SH-SY5Y (cell line): ENCODE measurements around the gene KIF2C.

ENCODE experiments used
- GATA2 ChIP-seq: IDR thresholded peaks from 2 replicates; pipeline ENCODE4 v1.6.1; 2011; ENCODE audit warnings: mild to moderate bottlenecking, low read depth, low read length
- GATA3 ChIP-seq: IDR thresholded peaks from 2 replicates; pipeline ENCODE4 v1.6.1; 2011; ENCODE audit warnings: low read depth, mild to moderate bottlenecking, low read length, moderate library complexity

KIF2C gene

GRCh38 chr1:44730741-44731512, 8.7 kb upstream of the KIF2C start, which contains the start of gene RNU5D-1:
Gene RNU5D-1 (minus strand): TSS chr1:44731170.
- no peak for TF ChIP-seq GATA3
- no peak for TF ChIP-seq GATA2

DNA sequence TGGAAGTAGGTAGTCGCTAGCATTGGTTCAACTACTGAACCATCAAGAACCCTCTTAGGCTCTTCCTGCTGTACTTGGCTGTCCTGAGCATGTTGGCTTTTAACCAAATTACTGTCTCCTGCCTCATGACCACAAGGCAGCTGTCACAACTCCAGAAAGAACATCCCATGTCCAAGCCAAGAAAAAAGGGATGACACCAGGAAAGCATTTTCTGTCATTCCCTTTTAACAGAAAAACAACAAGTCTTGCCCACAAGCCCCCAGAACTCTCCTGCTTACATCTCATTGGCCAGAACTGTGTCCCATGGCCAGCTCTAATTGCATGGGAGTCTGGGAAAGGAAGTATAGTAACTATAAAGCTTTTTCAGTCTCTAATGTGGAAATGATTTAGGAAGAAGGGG, 6.3 kb upstream of the KIF2C start:
- no peak for TF ChIP-seq GATA2

DNA sequence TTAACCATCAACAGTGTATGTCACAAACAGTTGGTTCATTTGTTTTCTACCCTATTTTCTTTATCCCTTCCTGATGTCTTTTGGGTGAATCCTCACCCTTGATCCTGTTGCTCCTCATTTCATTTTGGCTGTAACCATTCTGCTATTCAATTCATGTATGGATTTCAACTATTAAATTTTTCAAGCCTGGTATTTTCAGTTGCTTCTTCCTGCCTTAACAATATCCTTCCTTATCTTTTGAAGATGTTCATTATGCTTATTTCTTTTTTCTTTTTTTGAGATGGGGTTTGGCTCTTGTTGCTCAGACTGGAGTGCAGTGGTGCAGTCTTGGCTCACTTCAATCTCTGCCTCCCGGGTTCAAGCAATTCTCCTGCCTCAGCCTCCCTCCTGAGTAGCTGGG, 5.9 kb upstream of the KIF2C start:
- no peak for TF ChIP-seq GATA2
- TF ChIP-seq GATA3: no peak

GRCh38 chr1:44735992-44736391, 3.6 kb upstream of the KIF2C start:
- TF ChIP-seq GATA2 (no peak), GATA3 (no peak)

DNA sequence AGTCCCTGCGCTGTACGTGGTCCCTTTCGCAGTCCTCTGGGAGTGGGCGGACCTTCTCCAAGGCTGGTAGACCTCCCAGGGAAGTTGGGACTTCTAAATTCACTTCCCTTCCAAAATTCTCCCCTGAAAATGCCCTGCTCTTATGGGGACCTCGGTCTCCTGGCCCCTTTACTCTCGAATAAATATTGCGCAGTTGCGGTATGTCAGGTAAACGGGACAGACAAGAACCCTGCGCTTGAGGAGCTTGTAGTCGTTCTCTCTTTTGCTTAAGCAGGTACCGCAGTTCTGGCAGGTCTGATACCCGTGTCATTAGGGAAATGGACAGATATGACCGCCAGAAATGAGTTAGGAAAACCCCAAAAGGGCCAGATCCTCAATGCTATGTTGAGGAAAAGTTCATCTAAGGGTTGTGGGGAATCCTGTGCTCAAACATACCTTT, 561 bp downstream of the KIF2C start:
- TF ChIP-seq GATA2: no peak
- no peak for TF ChIP-seq GATA3

DNA sequence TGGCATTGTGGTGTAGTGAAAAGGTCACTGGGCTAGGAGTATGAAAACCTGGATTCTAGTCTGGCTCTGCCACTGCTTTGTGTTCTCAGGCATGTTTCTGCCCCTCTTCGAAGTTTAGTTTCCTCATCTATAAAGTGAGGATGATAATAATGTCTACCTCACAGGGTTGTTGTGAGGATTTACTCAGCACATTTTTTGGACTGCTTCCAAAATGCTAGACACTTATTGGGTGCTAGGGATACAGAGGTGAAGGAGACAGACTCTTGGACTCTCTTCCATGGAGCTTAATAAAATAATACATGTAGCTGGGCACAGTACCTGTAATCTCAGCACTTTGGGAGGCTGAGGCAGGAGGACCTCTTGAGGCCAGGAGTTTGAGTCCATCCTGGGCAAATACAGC, 3.6 kb downstream of the KIF2C start:
- TF ChIP-seq GATA2: no peak
- TF ChIP-seq GATA3: no peak

- TF ChIP-seq GATA2 (no peak), GATA3 (no peak)
These were observed 8.2 kb downstream of the KIF2C start for GRCh38 chr1:44747878-44748277.

DNA sequence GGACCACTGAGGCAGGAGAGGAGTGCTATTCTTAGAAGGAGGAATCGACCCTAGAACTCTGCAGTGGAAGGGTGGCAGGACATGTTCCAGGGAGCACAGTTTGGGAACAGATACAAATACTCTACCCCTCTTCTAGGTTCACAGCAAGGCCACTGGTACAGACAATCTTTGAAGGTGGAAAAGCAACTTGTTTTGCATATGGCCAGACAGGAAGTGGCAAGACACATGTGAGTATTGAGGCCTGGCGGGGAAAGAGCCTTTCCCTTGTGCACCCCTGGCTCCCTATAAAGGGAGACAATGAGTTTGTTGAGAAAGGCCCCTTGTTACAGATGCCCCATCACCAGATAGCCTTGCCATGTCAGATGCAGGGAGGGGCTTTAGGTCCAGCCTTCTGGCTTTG, 17.8 kb downstream of the KIF2C start:
- TF ChIP-seq GATA2 (no peak), GATA3 (no peak)

DNA sequence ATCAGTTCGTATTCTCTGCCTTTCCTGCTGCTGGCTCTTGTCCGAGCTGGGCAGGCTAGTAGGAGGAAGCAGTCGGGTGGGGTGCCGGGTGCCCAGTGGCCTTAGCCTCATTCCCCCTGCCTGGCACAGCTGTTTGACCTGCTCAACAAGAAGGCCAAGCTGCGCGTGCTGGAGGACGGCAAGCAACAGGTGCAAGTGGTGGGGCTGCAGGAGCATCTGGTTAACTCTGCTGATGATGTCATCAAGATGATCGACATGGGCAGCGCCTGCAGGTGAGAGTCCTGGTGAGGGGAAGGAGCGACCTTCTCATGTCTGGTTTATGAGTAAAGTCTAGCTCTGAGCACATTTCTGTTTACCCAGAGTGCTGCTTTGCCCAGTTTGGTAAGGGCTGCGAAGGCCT, 19.4 kb downstream of the KIF2C start:
- TF ChIP-seq GATA3 (no peak), GATA2 (no peak)

GRCh38 chr1:44760876-44761275, 21.2 kb downstream of the KIF2C start:
- no peak for TF ChIP-seq GATA2
- TF ChIP-seq GATA3: no peak

GRCh38 chr1:44775078-44775929, 35.7 kb downstream of the KIF2C start, which contains the start of gene RPS8:
Gene RPS8 (plus strand): TSS chr1:44775540. CDS start chr1:44775597, 57 bp downstream.
- no peak for TF ChIP-seq GATA2
- no peak for TF ChIP-seq GATA3

GRCh38 chr1:44775930-44776729, 36.5 kb downstream of the KIF2C start:
- no peak for TF ChIP-seq GATA2
- no peak for TF ChIP-seq GATA3

DNA sequence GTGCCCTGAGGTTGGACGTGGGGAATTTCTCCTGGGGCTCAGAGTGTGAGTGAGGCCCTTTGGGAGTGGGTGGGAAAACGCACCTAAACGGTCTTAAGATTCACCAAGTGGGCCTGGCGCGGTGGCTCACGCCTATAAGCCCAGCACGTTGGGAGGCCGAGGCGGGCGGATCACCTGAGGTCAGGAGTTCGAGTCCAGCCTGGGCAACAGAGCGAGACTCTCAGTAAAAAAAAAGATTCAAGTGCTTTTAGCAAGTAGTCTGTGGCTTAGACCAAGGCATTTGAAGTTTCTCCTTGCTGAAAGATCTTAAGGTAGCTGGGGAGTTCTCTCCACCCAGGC, 37.1 kb downstream of the KIF2C start:
- TF ChIP-seq GATA3: no peak
- no peak for TF ChIP-seq GATA2

DNA sequence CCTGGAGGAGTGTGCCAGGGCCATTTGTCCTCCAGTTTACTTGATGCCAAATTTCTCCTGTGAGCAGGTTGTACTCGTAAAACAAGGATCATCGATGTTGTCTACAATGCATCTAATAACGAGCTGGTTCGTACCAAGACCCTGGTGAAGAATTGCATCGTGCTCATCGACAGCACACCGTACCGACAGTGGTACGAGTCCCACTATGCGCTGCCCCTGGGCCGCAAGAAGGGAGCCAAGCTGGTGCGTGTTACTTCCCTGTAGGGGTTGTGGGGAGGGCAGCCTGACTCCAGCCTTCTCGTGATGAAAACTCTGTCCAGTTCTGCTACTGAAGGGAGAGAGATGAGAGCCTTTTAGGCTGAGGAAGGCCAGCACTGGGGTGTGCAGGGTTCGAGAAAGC, 37.9 kb downstream of the KIF2C start:
- TF ChIP-seq GATA2 (no peak), GATA3 (no peak)

DNA sequence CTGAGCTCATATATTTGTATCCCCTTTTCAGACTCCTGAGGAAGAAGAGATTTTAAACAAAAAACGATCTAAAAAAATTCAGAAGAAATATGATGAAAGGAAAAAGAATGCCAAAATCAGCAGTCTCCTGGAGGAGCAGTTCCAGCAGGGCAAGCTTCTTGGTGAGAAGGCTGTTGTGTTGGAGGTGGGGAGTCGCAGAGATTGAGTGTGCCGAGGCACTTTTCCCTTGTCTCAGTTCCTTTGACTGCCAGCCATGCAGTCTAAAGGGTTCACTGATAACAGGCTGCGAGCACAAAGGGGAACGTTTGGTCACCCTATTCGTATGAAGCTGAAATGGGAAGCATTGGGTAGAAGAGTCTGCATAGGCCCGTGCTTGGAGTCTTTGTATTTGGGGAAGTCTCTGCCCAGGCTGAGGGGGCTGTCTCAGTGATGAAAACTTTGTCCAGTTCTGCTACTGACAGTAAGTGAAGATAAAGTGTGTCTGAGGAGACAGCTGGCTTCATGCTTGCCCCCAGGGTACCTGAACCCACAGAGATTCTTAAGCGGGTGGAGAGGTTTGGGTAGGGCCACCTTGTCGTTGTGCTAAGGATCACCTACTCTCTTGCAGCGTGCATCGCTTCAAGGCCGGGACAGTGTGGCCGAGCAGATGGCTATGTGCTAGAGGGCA, 38.5 kb downstream of the KIF2C start:
- no peak for TF ChIP-seq GATA3
- no peak for TF ChIP-seq GATA2
